ENCODE results near the gene KIF19. TPM values are rescaled to one million over a fixed set of nuclear protein-coding genes. Genes with fewer than 3 reads are reported as not detected.

KIF19 gene
- total and polyA plus RNA-seq, 10 of the 15 experiments (the other 5 are each of a cell fraction or from before 2014, with no cell fraction given) = 0.06 to 0.07 TPM; not detected in 8

GRCh38 chr17:74367206-74367605 is 41.2 kb downstream of the KIF19 start, which contains the start of gene GPR142:
TSS of gene GPR142 (plus strand) at chr17:74367506. CDS start at chr17:74369541, 2,035 bp downstream.
- Histone ChIP-seq H2AFZ (ENCODE audit: control insufficient read depth, low read depth, low read length) (no peak within 1 kb of the TSS), H3K36me3 (ENCODE audit: control insufficient read depth in 2 of 2, insufficient read depth in 2 of 2, low read length in 1 of 2) (no peaks in the 10 kb centered on the region), H4K20me1 (ENCODE audit: control insufficient read depth, insufficient read depth) (no peaks in the 10 kb centered on the region), H3K9ac (ENCODE audit: control insufficient read depth, insufficient read depth, low read length) (no peak within 1 kb of the TSS), H3K27ac (ENCODE audit: control insufficient read depth, insufficient read depth) (no peak within 1 kb of the TSS), H3K9me3 (replicated peaks; ENCODE audit: control insufficient read depth, insufficient read depth, low read length) (no peaks in the 10 kb centered on the region), H3K27me3 (replicated peaks in 1 of 2; ENCODE audit: control insufficient read depth in 2 of 2, insufficient read depth in 2 of 2, low read length in 1 of 2) (no peaks in the 10 kb centered on the region; a peak in 3 of 4 replicates), H3K79me2 (ENCODE audit: control insufficient read depth, insufficient read depth, low read length) (no peaks in the 10 kb centered on the region), H3K4me3 (no peak within 1 kb of the TSS), H3K4me1 (ENCODE audit: control insufficient read depth, insufficient read depth, low read length) (peaks cover 7% of the 10 kb centered on the region), H3K4me2 (ENCODE audit: control insufficient read depth, insufficient read depth) (no peak within 1 kb of the TSS)
- WGBS (ENCODE audit: insufficient coverage, insufficient replicate concordance, low lambda C conversion rate, missing lambda C conversion rate) = 19% methylated on average over 5 of the region's 5 CpGs
- intact Hi-C loops (cut with micrococcal nuclease; ENCODE audit: unreplicated experiment) = no loop called here
- RAD21 ChIA-PET (ENCODE audit: unreplicated experiment) = interaction anchor here (0.9 to 6.1 kb wide), 12 partner anchors 11 to 236 kb away, joined by 3 to 83 read pairs (median 3); partner anchors contain the start of gene CD300LB
- in situ Hi-C loops (cut with MboI) = no loop called here
- ATAC-seq (no peak), DNase-seq (ENCODE audit: low read depth, low spot score) (no peak), FAIRE-seq (no peak)
- no TSS peak for BruUV-seq (replicated peaks)
- POLR2A ChIA-PET = no interaction called here
- SMC1A ChIA-PET (ENCODE audit: uncharacterized antibody, unreplicated experiment) = interaction anchor here (0.7 to 5.8 kb wide), 10 partner anchors 12 to 168 kb away, joined by 3 to 47 read pairs (median 4); partner anchors contain the start of gene CD300LB
- CTCF ChIA-PET = interaction anchor here (0.5 to 6.9 kb wide), 36 partner anchors 9 to 324 kb away, joined by 3 to 114 read pairs (median 4); partner anchors contain the start of genes CD300A and CD300LB
- TF ChIP-seq, protein P1, sequence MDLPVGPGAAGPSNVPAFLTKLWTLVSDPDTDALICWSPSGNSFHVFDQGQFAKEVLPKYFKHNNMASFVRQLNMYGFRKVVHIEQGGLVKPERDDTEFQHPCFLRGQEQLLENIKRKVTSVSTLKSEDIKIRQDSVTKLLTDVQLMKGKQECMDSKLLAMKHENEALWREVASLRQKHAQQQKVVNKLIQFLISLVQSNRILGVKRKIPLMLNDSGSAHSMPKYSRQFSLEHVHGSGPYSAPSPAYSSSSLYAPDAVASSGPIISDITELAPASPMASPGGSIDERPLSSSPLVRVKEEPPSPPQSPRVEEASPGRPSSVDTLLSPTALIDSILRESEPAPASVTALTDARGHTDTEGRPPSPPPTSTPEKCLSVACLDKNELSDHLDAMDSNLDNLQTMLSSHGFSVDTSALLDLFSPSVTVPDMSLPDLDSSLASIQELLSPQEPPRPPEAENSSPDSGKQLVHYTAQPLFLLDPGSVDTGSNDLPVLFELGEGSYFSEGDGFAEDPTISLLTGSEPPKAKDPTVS (IDR thresholded peaks at IDR 0.05; ENCODE audit: low read depth, low read length) = no peak
- TF ChIP-seq BCL11A (IDR thresholded peaks at IDR 0.05; ENCODE audit: low read depth, low read length) (no peak), MEF2B (IDR thresholded peaks at IDR 0.05; ENCODE audit: partially characterized antibody, poor library complexity, severe bottlenecking) (no peak), POU2F2 (IDR thresholded peaks at IDR 0.05; ENCODE audit: borderline replicate concordance, low read depth, low read length) (no peak), MEF2A (IDR thresholded peaks at IDR 0.05; ENCODE audit: insufficient read depth, low read depth, low read length) (no peak), PML (IDR thresholded peaks at IDR 0.05; ENCODE audit: low read length) (no peak), HDGF (IDR thresholded peaks at IDR 0.05) (no peak), ZZZ3 (IDR thresholded peaks at IDR 0.05; ENCODE audit: control insufficient read depth, insufficient read length, low read depth) (no peak), ZNF384 (IDR thresholded peaks at IDR 0.05; ENCODE audit: borderline replicate concordance, low read depth, low read length) (no peak), FOXM1 (IDR thresholded peaks at IDR 0.05; ENCODE audit: low read depth, low read length) (no peak), YY1 (IDR thresholded peaks at IDR 0.05; ENCODE audit: low read depth, low read length) (no peak)
- TF ChIP-seq, protein P2, sequence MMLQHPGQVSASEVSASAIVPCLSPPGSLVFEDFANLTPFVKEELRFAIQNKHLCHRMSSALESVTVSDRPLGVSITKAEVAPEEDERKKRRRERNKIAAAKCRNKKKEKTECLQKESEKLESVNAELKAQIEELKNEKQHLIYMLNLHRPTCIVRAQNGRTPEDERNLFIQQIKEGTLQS (IDR thresholded peaks at IDR 0.05; ENCODE audit: borderline replicate concordance, extremely low read depth, low read depth, low read length) = no peak
